Measurements from ENCODE around the gene RAB43.
"Not testable (repeated sequence)": the region's sequence is repeated elsewhere in the genome, so short reads cannot be mapped to it uniquely, and the experiment has no call there.

The RAB43 gene

DNA sequence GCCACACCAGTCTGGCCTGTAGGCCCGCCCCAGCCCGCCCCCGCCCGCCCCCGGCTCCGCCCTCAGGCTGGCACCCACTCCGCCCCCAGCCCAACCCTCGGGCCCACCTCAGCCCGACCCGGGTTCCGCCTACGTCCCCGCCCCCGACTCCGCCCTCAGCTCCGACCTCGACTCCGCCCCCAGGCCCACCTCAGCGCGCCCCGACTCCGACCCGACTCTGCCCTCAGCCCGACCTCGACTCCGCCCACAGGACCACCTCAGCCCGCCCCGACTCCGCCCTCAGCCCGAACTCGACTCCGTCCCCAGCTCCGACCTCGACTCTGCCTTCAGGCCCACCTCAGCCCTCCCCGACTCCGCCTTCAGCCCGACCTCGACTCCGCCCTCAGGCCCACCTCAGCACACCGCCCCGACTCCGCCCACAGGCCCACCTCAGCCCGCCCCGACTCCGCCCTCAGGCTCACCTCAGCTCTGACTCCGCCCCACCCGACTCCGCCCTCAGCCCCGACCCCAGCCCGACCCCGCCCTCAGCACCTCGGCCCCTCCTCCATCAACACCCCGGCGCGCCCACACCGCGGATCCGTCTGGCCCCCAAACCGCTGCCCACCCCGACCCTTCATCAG is at the start of gene RAB43:
Gene RAB43, minus strand, starts transcription at position 13 of the 620 bp plus-strand sequence. CDS start 315 bp downstream, outside the sequence.
- TF ChIP-seq, protein P1, sequence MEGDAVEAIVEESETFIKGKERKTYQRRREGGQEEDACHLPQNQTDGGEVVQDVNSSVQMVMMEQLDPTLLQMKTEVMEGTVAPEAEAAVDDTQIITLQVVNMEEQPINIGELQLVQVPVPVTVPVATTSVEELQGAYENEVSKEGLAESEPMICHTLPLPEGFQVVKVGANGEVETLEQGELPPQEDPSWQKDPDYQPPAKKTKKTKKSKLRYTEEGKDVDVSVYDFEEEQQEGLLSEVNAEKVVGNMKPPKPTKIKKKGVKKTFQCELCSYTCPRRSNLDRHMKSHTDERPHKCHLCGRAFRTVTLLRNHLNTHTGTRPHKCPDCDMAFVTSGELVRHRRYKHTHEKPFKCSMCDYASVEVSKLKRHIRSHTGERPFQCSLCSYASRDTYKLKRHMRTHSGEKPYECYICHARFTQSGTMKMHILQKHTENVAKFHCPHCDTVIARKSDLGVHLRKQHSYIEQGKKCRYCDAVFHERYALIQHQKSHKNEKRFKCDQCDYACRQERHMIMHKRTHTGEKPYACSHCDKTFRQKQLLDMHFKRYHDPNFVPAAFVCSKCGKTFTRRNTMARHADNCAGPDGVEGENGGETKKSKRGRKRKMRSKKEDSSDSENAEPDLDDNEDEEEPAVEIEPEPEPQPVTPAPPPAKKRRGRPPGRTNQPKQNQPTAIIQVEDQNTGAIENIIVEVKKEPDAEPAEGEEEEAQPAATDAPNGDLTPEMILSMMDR (IDR thresholded peaks at IDR 0.05; ENCODE audit: low read depth, low read length): no peak
- H3K4me3 ChIP-seq (ENCODE audit: low read depth, low read length): peak within 1 kb of the TSS; percentile 78

DNA sequence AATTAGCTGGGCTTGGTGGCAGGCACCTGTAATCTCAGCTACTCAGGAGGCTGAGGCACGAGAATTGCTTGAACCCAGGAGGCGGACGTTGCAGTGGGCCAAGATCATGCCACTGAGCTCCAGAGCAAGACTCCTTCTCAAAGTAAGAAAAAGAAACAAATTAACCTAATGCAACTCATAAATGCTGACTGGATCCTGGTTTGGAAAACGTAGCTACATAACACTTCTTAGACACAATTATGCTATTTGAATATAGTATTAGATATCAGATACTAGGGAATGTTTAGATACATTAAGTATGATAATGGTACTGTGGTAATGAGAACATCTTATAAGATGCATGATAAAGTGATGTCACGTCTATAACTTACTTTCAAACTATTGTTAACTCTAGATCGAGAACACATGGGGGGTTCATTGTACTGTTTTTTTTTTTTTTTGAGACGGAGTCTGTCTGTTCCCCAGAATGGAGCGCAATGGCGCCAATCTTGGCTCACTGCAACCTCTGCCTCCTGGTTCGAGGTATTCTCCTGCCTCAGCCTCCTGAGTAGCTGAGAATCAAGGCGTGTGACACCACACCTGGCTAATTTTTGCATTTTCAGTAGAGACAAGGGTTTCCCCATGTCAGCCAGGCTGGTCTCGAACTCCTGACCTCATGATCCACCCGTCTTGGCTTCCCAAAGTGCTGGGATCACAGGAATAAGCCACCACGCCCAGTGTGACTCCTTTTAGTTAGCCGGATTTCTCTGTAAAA is 45.2 kb upstream of the RAB43 start:
- no peak overlapping the region for H3K4me3 ChIP-seq (ENCODE audit: low read depth, low read length)
- TF ChIP-seq, protein P1 (IDR thresholded peaks at IDR 0.05; ENCODE audit: low read depth, low read length): no peak

DNA sequence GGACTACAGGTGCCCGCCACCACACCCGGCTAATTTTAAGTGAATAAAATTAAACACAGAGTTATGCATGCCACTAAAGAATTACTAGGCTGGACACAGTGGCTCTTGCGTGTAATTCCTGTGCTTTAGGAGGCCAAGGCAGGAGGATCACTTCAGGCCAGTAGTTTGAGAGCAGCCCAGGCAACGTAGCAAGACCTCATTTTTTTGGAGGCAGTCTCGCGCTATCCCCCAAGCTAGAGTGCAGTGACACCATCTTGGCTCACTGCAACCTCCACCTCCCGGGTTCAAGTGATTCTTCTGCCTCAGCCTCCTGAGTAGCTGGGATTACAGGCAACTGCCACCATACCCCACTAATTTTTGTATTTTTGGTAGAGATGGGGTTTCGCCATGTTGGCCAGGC is 44.0 kb upstream of the RAB43 start:
- H3K4me3 ChIP-seq (ENCODE audit: low read depth, low read length): not testable (repeated sequence)

GRCh38 chr3:129164500-129164899 is 42.9 kb upstream of the RAB43 start:
- TF ChIP-seq, protein P1 (IDR thresholded peaks at IDR 0.05; ENCODE audit: low read depth, low read length): no peak

GRCh38 chr3:129162729-129163579 is 41.4 kb upstream of the RAB43 start:
- TF ChIP-seq, protein P1 (IDR thresholded peaks at IDR 0.05; ENCODE audit: low read depth, low read length): peak; percentile 16; the same call in 1 of the 2 replicates
- H3K4me3 ChIP-seq (ENCODE audit: low read depth, low read length): no peak overlapping the region

More at GRCh38 chr3:129164500-129164899, 42.9 kb upstream of the RAB43 start:
- no peak overlapping the region for H3K4me3 ChIP-seq (ENCODE audit: low read depth, low read length)

DNA sequence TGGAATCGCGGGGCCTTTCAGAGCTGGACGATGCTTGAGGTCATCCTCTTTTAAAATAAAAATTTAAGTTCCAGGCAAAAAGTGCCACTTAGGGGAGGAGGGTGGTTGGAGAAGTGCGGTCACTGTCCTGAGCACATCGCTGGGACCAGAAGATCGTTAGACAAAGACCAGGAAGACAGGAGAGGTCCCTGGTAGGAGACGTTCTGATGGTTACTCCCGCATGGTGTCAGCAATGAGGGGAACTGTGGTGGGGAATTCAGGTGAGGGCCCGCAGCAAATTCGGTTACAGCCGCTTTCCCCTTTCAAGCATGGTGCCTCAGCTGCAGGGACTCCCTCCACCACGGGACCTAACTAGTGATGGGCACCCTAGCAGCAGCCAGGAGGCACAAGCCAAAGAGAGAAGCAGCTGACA is 40.3 kb upstream of the RAB43 start:
- TF ChIP-seq, protein P1 (IDR thresholded peaks at IDR 0.05; ENCODE audit: low read depth, low read length): no peak
- H3K4me3 ChIP-seq (ENCODE audit: low read depth, low read length): peak overlapping the region; percentile 95

All from WI38 (cell line).